ENCODE measurements around the gene NPRL2.

Gene NPRL2

DNA sequence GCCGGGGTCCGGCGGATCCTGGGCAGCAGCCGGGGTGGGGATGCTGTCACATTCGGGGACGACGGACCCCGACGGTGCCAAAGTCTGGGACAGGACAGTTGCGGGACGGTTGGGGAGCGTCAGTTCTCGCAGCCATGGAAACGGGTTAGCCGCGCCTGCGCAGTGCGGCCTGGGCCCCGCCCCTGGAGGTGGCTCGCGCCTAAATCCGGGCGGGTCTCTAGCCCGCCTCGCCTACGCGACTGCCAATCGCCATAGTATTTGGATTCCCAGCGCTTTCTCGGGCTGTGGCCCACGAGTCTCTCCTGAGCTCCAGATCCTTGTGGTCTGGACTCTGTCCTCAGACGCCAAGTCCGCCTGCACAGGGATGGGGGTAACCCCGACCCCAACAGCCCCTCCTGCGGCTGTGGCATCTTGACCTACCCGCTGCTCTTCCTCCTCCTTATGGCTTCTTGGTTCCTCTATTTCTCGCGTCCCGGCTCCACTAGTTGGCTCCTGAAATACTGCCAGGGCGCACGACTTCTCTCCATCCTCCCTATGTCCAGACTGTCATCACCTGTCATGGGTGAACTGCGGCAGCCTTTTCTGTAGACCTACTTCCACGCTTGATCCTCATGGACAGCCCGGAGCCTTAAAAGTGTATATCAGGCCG is 4.9 kb downstream of the NPRL2 start, which contains the start of gene ZMYND10:
Gene ZMYND10 (minus strand): TSS at position 147 of the 649 bp plus-strand sequence. CDS start 153 bp downstream, outside the sequence.
- no peaks in the 10 kb centered on the region for H3K9me3 ChIP-seq (ENCODE audit: control insufficient read depth in 2 of 2, low read length in 2 of 2)
- H3K27me3 ChIP-seq (ENCODE audit: control insufficient read depth in 1 of 2, insufficient read depth in 2 of 2, low read length in 2 of 2) = peaks cover 3 to 4% of the 10 kb centered on the region in 2 donors
- H3K36me3 ChIP-seq (ENCODE audit: control insufficient read depth in 2 of 2, insufficient read depth in 2 of 2, low read length in 2 of 2) = peaks cover 0 to 14% of the 10 kb centered on the region in 2 donors
- H3K4me3 ChIP-seq (ENCODE audit: low read length in 2 of 2) = peak within 1 kb of the TSS; percentile 33 to 69
- peak within 1 kb of the TSS; percentile 36 to 46 for H3K9ac ChIP-seq (ENCODE audit: low read length in 2 of 2)
- peaks cover 40% of the 10 kb centered on the region for H3K4me1 ChIP-seq (ENCODE audit: control insufficient read depth, insufficient read depth, low read length)
- H3K27ac ChIP-seq (ENCODE audit: low read length) = no peak within 1 kb of the TSS

DNA sequence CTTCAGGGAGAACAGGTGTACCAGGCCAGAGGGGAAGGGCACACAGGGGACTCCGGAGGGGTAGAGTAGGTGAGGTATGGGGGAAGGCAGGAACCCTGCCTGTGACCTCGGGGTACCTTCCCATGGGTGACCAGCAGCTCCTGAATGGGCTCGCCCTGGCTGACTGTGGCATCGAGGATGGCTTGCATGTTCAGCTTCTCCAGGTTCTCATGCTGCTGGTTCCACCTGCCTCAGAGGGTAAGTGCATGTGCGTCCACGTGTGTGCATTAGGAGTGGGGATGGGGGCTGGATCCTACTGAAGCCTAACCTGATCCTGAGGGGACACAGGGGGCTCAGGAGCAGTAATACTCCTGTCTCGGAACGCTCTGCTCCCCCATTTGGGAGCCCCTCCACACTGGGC is 5.6 kb downstream of the NPRL2 start:
- Histone ChIP-seq H3K4me1 (ENCODE audit: control insufficient read depth, insufficient read depth, low read length) (peaks cover 42% of the 10 kb centered on the region), H3K27ac (ENCODE audit: low read length) (no peak overlapping the region), H3K27me3 (ENCODE audit: control insufficient read depth in 1 of 2, insufficient read depth in 2 of 2, low read length in 2 of 2) (peaks cover 3 to 4% of the 10 kb centered on the region in 2 donors), H3K9me3 (ENCODE audit: control insufficient read depth in 2 of 2, low read length in 2 of 2) (no peaks in the 10 kb centered on the region), H3K9ac (ENCODE audit: low read length in 2 of 2) (peak overlapping the region in 1 of 2 donors; percentile 46), H3K4me3 (ENCODE audit: low read length in 2 of 2) (peak overlapping the region; percentile 33 to 69), H3K36me3 (ENCODE audit: control insufficient read depth in 2 of 2, insufficient read depth in 2 of 2, low read length in 2 of 2) (peaks cover 0 to 14% of the 10 kb centered on the region in 2 donors)

DNA sequence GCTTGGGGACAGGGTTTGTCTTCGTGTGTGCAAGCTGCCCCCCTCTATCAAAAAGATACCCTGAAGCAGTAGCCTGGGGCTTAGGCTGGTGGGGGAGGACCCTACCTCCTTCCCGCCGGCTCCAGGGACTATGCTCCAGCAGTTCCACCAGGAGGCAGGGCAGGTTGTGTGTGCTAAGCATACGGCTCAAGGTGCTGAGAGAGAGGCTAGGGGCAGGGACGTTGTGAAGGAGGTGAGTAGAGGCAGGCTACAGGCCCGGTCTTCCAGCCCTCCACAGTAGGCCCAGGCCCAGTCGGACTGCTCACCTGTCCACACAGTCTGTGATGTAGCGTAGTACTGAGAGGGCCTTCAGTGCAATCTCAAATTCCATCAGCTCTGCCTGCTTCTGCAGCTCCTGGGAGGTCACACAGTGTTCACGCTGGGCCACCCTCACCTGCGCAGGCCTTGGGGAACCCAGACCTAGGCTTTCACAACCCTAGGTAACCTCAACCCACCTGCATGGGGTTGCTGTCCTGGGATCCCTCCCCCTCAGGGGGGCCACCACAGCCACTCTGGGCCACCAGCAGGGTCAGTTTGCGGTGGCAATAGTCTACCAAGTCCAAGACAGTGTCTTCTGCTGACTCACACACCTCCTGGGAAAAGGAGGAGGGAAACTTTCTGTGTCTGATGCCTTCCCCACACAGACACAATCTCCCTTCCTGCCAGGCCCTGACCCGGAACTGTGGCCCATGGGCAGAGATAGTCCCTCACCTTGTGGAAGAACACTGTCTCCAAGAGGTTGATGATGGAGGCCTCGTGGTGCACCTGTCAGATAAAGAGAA is 7.6 kb downstream of the NPRL2 start:
- Histone ChIP-seq H3K9ac (ENCODE audit: low read length in 2 of 2) (no peak overlapping the region), H3K27me3 (ENCODE audit: control insufficient read depth in 1 of 2, insufficient read depth in 2 of 2, low read length in 2 of 2) (peaks cover 3 to 4% of the 10 kb centered on the region in 2 donors), H3K27ac (ENCODE audit: low read length) (no peak overlapping the region), H3K4me3 (ENCODE audit: low read length in 2 of 2) (no peak overlapping the region), H3K9me3 (ENCODE audit: control insufficient read depth in 2 of 2, low read length in 2 of 2) (no peaks in the 10 kb centered on the region), H3K4me1 (ENCODE audit: control insufficient read depth, insufficient read depth, low read length) (peaks cover 37% of the 10 kb centered on the region), H3K36me3 (ENCODE audit: control insufficient read depth in 2 of 2, insufficient read depth in 2 of 2, low read length in 2 of 2) (peaks cover 0 to 7% of the 10 kb centered on the region in 2 donors)

DNA sequence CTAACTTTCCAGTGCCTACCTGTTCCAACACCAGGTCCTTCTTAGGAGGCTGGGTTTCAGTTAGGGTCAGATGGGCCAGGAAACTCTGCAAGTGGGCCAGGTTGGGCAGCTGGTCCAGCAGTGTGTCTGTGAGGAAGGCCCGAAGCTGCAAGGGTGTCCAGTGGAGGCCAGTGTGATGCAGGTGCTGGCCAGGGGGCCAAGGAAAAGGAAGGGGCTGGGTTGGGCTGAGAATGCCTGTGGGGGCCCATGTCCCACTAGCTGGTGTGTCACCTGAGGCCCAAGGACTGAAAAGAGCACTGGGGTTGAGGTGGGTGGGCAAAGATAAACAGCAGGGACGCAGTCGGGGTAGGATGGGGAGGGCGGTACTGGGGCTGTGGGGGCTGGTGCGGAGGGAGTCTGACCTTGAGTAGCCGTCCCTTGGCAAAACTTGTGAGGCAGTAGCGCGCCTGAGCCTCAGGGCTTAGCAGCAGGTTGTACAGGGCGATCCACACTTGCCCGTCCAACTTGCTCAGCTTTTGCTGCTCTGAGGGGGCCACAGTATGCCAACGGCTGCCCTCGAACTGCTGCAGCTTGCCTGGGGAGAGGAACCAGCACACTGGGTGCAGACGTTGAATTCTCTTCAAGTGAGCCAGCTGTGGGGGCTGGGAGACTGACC is 8.5 kb downstream of the NPRL2 start:
- Histone ChIP-seq H3K27me3 (ENCODE audit: control insufficient read depth in 1 of 2, insufficient read depth in 2 of 2, low read length in 2 of 2) (peaks cover 3 to 4% of the 10 kb centered on the region in 2 donors), H3K4me3 (ENCODE audit: low read length in 2 of 2) (no peak overlapping the region), H3K4me1 (ENCODE audit: control insufficient read depth, insufficient read depth, low read length) (peaks cover 40% of the 10 kb centered on the region), H3K9me3 (ENCODE audit: control insufficient read depth in 2 of 2, low read length in 2 of 2) (no peaks in the 10 kb centered on the region), H3K36me3 (ENCODE audit: control insufficient read depth in 2 of 2, insufficient read depth in 2 of 2, low read length in 2 of 2) (no peaks in the 10 kb centered on the region), H3K27ac (ENCODE audit: low read length) (no peak overlapping the region), H3K9ac (ENCODE audit: low read length in 2 of 2) (no peak overlapping the region)

DNA sequence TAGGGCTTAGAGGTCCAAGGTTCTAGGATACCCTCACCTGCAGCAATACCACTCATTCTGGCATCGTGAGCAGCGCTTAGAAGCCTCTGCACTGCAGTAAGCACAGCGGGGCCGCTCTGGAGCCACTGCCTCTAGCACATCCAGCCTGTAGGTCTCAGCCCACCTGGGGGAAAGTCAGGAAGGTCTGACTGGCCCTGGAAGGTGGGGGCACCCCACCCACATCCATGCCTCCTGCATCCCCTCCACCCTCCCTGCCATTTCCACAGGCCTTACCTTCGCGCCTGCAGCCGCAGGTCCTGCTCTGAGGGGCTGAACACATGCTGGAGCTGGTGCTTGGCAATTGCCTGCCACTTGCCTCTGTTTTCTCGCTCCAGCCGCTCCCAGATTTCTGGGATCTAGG is 9.0 kb downstream of the NPRL2 start:
- Histone ChIP-seq H3K4me3 (ENCODE audit: low read length in 2 of 2) (peak overlapping the region; percentile 67 to 73), H3K9ac (ENCODE audit: low read length in 2 of 2) (peak overlapping the region in 1 of 2 donors; percentile 50), H3K36me3 (ENCODE audit: control insufficient read depth in 2 of 2, insufficient read depth in 2 of 2, low read length in 2 of 2) (no peaks in the 10 kb centered on the region), H3K4me1 (ENCODE audit: control insufficient read depth, insufficient read depth, low read length) (peaks cover 44% of the 10 kb centered on the region), H3K27ac (ENCODE audit: low read length) (no peak overlapping the region), H3K9me3 (ENCODE audit: control insufficient read depth in 2 of 2, low read length in 2 of 2) (no peaks in the 10 kb centered on the region), H3K27me3 (ENCODE audit: control insufficient read depth in 1 of 2, insufficient read depth in 2 of 2, low read length in 2 of 2) (peaks cover 3 to 4% of the 10 kb centered on the region in 2 donors)

DNA sequence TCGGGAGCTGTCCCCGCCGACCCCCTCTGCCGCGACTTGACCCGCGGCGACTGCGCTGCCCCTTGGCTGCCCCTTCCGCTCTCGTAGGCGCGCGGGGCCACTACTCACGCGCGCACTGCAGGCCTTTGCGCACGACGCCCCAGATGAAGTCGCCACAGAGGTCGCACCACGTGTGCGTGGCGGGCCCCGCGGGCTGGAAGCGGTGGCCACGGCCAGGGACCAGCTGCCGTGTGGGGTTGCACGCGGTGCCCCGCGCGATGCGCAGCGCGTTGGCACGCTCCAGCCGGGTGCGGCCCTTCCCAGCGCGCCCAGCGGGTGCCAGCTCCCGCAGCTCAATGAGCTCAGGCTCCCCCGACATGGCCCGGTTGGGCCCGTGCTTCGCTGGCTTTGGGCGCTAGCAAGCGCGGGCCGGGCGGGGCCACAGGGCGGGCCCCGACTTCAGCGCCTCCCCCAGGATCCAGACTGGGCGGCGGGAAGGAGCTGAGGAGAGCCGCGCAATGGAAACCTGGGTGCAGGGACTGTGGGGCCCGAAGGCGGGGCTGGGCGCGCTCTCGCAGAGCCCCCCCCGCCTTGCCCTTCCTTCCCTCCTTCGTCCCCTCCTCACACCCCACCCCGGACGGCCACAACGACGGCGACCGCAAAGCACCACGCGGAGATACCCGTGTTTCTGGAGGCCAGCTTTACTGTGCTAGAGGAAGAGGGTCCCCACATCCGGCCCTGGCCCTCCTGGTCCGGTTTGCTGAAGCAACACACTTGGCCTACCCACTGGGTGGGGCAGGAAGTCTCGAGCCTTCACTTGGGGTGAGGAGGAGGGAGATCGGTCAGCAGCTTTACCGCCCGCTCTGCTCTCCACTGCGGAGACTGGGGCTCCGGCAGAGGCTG is 9.9 kb downstream of the NPRL2 start, which contains the start of gene RASSF1:
Gene RASSF1 (minus strand): TSS at position 389 of the 882 bp plus-strand sequence. CDS start 31 bp downstream, at position 358.
- Histone ChIP-seq H3K9me3 (ENCODE audit: control insufficient read depth in 2 of 2, low read length in 2 of 2) (no peaks in the 10 kb centered on the region), H3K4me1 (ENCODE audit: control insufficient read depth, insufficient read depth, low read length) (peaks cover 51% of the 10 kb centered on the region), H3K36me3 (ENCODE audit: control insufficient read depth in 2 of 2, insufficient read depth in 2 of 2, low read length in 2 of 2) (no peaks in the 10 kb centered on the region), H3K27me3 (ENCODE audit: control insufficient read depth in 1 of 2, insufficient read depth in 2 of 2, low read length in 2 of 2) (peaks cover 3 to 4% of the 10 kb centered on the region in 2 donors), H3K9ac (ENCODE audit: low read length in 2 of 2) (peak within 1 kb of the TSS; percentile 50 to 55), H3K4me3 (ENCODE audit: low read length in 2 of 2) (peak within 1 kb of the TSS; percentile 67 to 73), H3K27ac (ENCODE audit: low read length) (peak within 1 kb of the TSS; percentile 31)

DNA sequence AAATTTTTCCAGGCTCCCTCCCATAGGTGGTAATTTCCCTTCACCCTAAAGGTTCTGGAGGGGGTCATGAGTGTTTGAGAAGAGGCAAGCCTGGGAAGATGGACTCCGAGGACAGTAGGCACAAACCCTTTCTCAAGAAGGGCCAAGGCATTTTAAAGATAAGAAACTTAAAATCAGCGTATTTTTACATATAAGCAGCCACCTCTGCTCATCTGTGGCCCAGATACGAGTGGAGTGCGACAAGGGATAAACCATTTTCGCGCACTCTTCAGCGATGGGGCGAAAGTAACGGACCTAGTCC is 10.5 kb downstream of the NPRL2 start:
- Histone ChIP-seq H3K27ac (ENCODE audit: low read length) (peak overlapping the region; percentile 31), H3K4me1 (ENCODE audit: control insufficient read depth, insufficient read depth, low read length) (peaks cover 50% of the 10 kb centered on the region), H3K9me3 (ENCODE audit: control insufficient read depth in 2 of 2, low read length in 2 of 2) (no peaks in the 10 kb centered on the region), H3K27me3 (ENCODE audit: control insufficient read depth in 1 of 2, insufficient read depth in 2 of 2, low read length in 2 of 2) (peaks cover 0 to 3% of the 10 kb centered on the region in 2 donors), H3K4me3 (ENCODE audit: low read length in 2 of 2) (peak overlapping the region; percentile 67 to 73), H3K9ac (ENCODE audit: low read length in 2 of 2) (peak overlapping the region; percentile 50 to 55), H3K36me3 (ENCODE audit: control insufficient read depth in 2 of 2, insufficient read depth in 2 of 2, low read length in 2 of 2) (no peaks in the 10 kb centered on the region)

DNA sequence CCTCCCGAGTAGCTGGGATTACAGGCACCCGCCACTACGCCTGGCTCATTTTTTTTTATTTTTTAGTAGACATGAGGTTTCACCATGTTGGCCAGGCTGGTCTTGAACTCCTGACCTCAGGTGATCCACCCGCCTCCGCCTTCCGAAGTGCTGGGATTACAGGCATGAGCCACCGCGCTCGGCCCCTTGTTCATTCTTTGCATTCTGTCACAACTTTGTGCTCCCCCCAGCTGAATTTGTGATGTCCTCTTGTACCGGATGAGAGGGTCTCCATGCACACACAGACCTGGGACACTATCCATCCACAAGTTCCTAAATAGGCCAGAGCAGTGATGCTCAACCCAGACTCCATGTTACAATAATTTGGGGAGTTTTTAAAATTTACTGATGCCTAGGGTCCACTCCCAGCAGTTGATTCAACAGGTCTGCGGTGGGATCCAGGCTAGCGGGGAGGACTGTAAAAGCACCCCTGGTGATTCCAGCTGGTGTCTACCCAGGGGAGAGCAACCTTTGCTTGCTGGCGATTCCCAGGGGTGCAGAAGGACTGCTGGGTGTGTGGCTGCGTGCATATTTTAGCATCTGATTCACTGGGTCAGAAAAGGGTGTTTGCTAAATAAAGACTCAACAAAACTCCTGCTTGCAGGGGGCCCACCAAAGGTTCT is 11.0 kb downstream of the NPRL2 start:
- H3K36me3 ChIP-seq (ENCODE audit: control insufficient read depth in 2 of 2, insufficient read depth in 2 of 2, low read length in 2 of 2) = no peaks in the 10 kb centered on the region
- peak overlapping the region; percentile 67 to 73 for H3K4me3 ChIP-seq (ENCODE audit: low read length in 2 of 2)
- H3K27me3 ChIP-seq (ENCODE audit: control insufficient read depth in 1 of 2, insufficient read depth in 2 of 2, low read length in 2 of 2) = no peaks in the 10 kb centered on the region
- peak overlapping the region; percentile 50 to 55 for H3K9ac ChIP-seq (ENCODE audit: low read length in 2 of 2)
- no peaks in the 10 kb centered on the region for H3K9me3 ChIP-seq (ENCODE audit: control insufficient read depth in 2 of 2, low read length in 2 of 2)
- H3K4me1 ChIP-seq (ENCODE audit: control insufficient read depth, insufficient read depth, low read length) = peaks cover 49% of the 10 kb centered on the region
- peak overlapping the region; percentile 31 for H3K27ac ChIP-seq (ENCODE audit: low read length)

DNA sequence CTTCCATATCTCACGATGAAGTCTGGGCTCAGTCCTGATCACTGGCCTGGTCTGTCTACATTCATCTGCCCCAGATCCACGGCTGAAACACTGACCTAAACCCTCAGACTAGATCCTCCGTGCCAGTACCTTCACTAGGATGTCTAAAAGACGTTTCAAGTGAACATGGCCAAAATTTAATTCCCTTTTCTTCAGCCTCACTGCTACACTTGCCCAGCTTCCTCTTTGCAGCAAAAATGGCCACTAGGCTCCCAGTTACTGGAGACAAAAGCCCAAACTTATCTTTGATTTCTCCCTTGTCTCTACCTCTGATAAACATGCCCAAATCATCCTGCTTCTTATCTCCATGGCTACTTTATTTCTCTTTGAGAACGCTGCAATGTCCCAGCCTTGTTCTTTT is 11.6 kb downstream of the NPRL2 start:
- peak overlapping the region; percentile 89 for H3K27ac ChIP-seq (ENCODE audit: low read length)
- H3K4me1 ChIP-seq (ENCODE audit: control insufficient read depth, insufficient read depth, low read length) = peaks cover 56% of the 10 kb centered on the region
- peak overlapping the region in 1 of 2 donors; percentile 21 for H3K9ac ChIP-seq (ENCODE audit: low read length in 2 of 2)
- H3K9me3 ChIP-seq (ENCODE audit: control insufficient read depth in 2 of 2, low read length in 2 of 2) = no peaks in the 10 kb centered on the region
- H3K4me3 ChIP-seq (ENCODE audit: low read length in 2 of 2) = peak overlapping the region in 1 of 2 donors; percentile 44
- H3K27me3 ChIP-seq (ENCODE audit: control insufficient read depth in 1 of 2, insufficient read depth in 2 of 2, low read length in 2 of 2) = no peaks in the 10 kb centered on the region
- peaks cover 0 to 5% of the 10 kb centered on the region in 2 donors for H3K36me3 ChIP-seq (ENCODE audit: control insufficient read depth in 2 of 2, insufficient read depth in 2 of 2, low read length in 2 of 2)

Data from stomach smooth muscle (tissue), 2 donors.